Measurements from ENCODE around the gene GATD1. TPM values are rescaled to one million over a fixed set of nuclear protein-coding genes. Genes with fewer than 3 reads are reported as not detected.

Gene GATD1
- total and polyA plus RNA-seq, 8 donors = 9.9 to 68.1 (median 22.9) TPM

- TF ChIP-seq EP300 (IDR thresholded peaks at IDR 0.05) = no peak
- TF ChIP-seq CTCF (IDR thresholded peaks at IDR 0.05) = no peak
- no peak for TF ChIP-seq POLR2AphosphoS5 (IDR thresholded peaks at IDR 0.05)
- no peak for TF ChIP-seq POLR2A (IDR thresholded peaks at IDR 0.05)
- WGBS, 5 donors = 51 to 69% (median 57%) methylated on average over 15 to 26 of the region's 26 CpGs
- Histone ChIP-seq H3K4me1 (peaks cover 27 to 49% (median 39%) of the 10 kb centered on the region in 4 donors), H3K9me3 (no peaks in the 10 kb centered on the region), H3K27ac (peak overlapping the region in 2 of 5 donors; percentile 89 to 92), H3K27me3 (no peaks in the 10 kb centered on the region), H3K36me3 (peaks cover 11 to 44% (median 39%) of the 10 kb centered on the region in 4 donors), H3K4me3 (peak overlapping the region in 3 of 4 donors; percentile 61 to 71 (median 70))
- DNase-seq = no peak
- intact Hi-C loops (cut with DNase I; ENCODE audit: low total_unique reads) = no loop called here
These were observed 26.7 kb upstream of the GATD1 start for GRCh38 chr11:803770-804598.

DNA sequence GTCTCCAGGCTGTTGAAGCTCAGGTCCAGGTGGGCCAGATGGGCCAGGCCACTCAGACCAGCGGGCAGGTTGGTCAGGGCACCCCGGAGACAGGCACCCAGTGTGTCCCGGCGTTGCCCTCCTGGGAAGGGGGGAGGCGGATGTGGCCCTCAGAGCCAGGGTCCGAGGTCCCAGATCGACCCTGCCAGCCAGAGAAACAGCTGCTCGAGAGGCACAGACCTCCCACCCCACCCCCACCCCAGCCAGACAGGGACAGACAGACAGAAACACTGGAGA, 26.1 kb upstream of the GATD1 start:
- no peak for DNase-seq
- 78 to 98% (median 91%) methylated on average over 5 to 8 of the region's 8 CpGs for WGBS, 5 donors
- Histone ChIP-seq H3K9me3 (no peaks in the 10 kb centered on the region), H3K27ac (no peak overlapping the region), H3K36me3 (peaks cover 11 to 44% (median 39%) of the 10 kb centered on the region in 4 donors), H3K4me1 (peaks cover 24 to 46% (median 36%) of the 10 kb centered on the region in 4 donors), H3K27me3 (no peaks in the 10 kb centered on the region), H3K4me3 (no peak overlapping the region)
- no peak for TF ChIP-seq CTCF (IDR thresholded peaks at IDR 0.05)
- no peak for TF ChIP-seq POLR2A (IDR thresholded peaks at IDR 0.05)
- no peak for TF ChIP-seq EP300 (IDR thresholded peaks at IDR 0.05)
- TF ChIP-seq POLR2AphosphoS5 (IDR thresholded peaks at IDR 0.05) = no peak
- intact Hi-C loops (cut with DNase I; ENCODE audit: low total_unique reads) = no loop called here

- DNase-seq = no peak
- Histone ChIP-seq H3K9me3 (no peaks in the 10 kb centered on the region), H3K4me1 (peaks cover 23 to 44% (median 34%) of the 10 kb centered on the region in 4 donors), H3K36me3 (peaks cover 11 to 44% (median 39%) of the 10 kb centered on the region in 4 donors), H3K4me3 (no peak overlapping the region), H3K27ac (no peak overlapping the region), H3K27me3 (no peaks in the 10 kb centered on the region)
- intact Hi-C loops (cut with DNase I; ENCODE audit: low total_unique reads) = no loop called here
- no peak for TF ChIP-seq POLR2A (IDR thresholded peaks at IDR 0.05)
- TF ChIP-seq POLR2AphosphoS5 (IDR thresholded peaks at IDR 0.05) = no peak
- no peak for TF ChIP-seq EP300 (IDR thresholded peaks at IDR 0.05)
- no peak for TF ChIP-seq CTCF (IDR thresholded peaks at IDR 0.05)
- WGBS, 5 donors = 84 to 95% (median 88%) methylated on average over 15 to 28 of the region's 28 CpGs
These were observed 25.6 kb upstream of the GATD1 start for GRCh38 chr11:802693-803466.

DNA sequence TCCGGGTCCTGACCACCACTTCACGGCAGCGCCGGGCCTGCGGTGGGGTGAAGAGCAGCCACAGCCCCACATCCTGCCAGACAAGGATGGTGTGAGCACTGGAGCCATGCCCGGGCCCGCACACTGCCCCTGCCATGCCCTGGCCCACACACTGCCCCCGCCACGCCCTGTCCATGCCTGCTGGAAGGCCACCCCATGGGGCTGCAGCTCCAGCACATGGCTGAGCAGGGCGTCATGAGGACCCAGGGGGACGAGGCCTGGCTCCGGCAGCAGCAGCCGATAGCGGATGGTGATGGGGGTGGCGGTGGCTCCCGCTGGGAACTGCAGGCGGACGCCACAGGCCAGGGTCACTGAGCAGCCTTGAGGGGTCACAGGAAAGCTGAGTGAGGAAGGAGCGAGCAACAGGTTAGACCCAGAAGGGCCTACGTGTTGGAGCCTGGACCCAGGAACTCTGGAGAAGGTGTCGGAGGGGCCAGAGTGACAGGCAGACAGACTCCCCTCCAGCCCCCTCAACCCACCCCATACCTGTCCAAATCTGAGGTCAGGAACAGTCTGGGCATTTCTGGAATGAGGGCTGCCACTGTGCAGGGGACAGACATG, 24.8 kb upstream of the GATD1 start:
- intact Hi-C loops (cut with DNase I; ENCODE audit: low total_unique reads) = no loop called here
- peaks cover 11 to 44% (median 39%) of the 10 kb centered on the region in 4 donors for H3K36me3 ChIP-seq
- H3K27ac ChIP-seq = no peak overlapping the region
- H3K9me3 ChIP-seq = no peaks in the 10 kb centered on the region
- DNase-seq = no peak
- H3K4me1 ChIP-seq = peaks cover 25 to 45% (median 39%) of the 10 kb centered on the region in 4 donors
- 95 to 99% (median 97%) methylated on average over 16 to 21 of the region's 21 CpGs for WGBS, 5 donors
- H3K27me3 ChIP-seq = no peaks in the 10 kb centered on the region
- TF ChIP-seq CTCF (IDR thresholded peaks at IDR 0.05) (no peak), POLR2AphosphoS5 (IDR thresholded peaks at IDR 0.05) (no peak), EP300 (IDR thresholded peaks at IDR 0.05) (no peak), POLR2A (IDR thresholded peaks at IDR 0.05) (no peak)
- no peak overlapping the region for H3K4me3 ChIP-seq

All from stomach (tissue), 9 donors.